Smooth muscle cell (in vitro differentiated cells): ENCODE results near the gene BTNL8. TPM values are rescaled to one million over a fixed set of nuclear protein-coding genes. Genes with fewer than 3 reads are reported as not detected.

ENCODE experiments used
- DNase-seq: peaks from one replicate; lab custom pipeline; 2025; ENCODE audit not compliant: unreplicated experiment; lab: John Stamatoyannopoulos, UW
- H2AFZ ChIP-seq: fragments of 200-600 bp; sonication (generic); 2 replicates; pipeline ENCODE4 v1.6.0; 2016; ENCODE audit warnings: antibody characterized with exemption, low read depth, mild to moderate bottlenecking
- H3F3A ChIP-seq: fragments of 200-600 bp; sonication (generic); 2 replicates; pipeline ENCODE4 v1.6.0; 2017; ENCODE audit warnings: antibody characterized with exemption, low read depth
- H3K27ac ChIP-seq: fragments of 200-600 bp; sonication (generic); 2 replicates; pipeline ENCODE4 v1.5.1; 2016; ENCODE audit warnings: low read depth, mild to moderate bottlenecking
- H3K27me3 ChIP-seq: fragments of 200-600 bp; sonication (generic); 2 replicates; pipeline ENCODE4 v1.6.1; 2016; ENCODE audit warnings: low read depth, mild to moderate bottlenecking
- H3K36me3 ChIP-seq: fragments of 200-600 bp; sonication (generic); 2 replicates; pipeline ENCODE4 v1.5.1; 2016; ENCODE audit warnings: low read depth
- H3K4me1 ChIP-seq: fragments of 200-600 bp; sonication (generic); 2 replicates; pipeline ENCODE4 v1.5.1; 2016; ENCODE audit warnings: low read depth
- H3K4me2 ChIP-seq: fragments of 200-600 bp; sonication (generic); 2 replicates; pipeline ENCODE4 v1.6.0; 2016; ENCODE audit warnings: mild to moderate bottlenecking
- H3K4me3 ChIP-seq: fragments of 200-600 bp; sonication (generic); 2 replicates; pipeline ENCODE4 v1.5.1; 2016; ENCODE audit warnings: mild to moderate bottlenecking
- H3K79me2 ChIP-seq: fragments of 200-600 bp; sonication (generic); 2 replicates; pipeline ENCODE4 v1.6.0; 2016; ENCODE audit warnings: low read depth, mild to moderate bottlenecking
- H3K9ac ChIP-seq: fragments of 200-600 bp; sonication (generic); 2 replicates; pipeline ENCODE4 v1.6.0; 2016; ENCODE audit warnings: low read depth
- H3K9me3 ChIP-seq: fragments of 200-600 bp; sonication (generic); replicated peaks from 2 replicates; pipeline ENCODE4 v1.5.1; 2016; ENCODE audit warnings: low read depth
- H4K20me1 ChIP-seq: fragments of 200-600 bp; sonication (generic); 2 replicates; pipeline ENCODE4 v1.6.0; 2016; ENCODE audit warnings: low read depth
- WGBS: methylation state at CpG from one replicate; pipeline ENCODE4 v1.1.7; 2016; ENCODE audit warnings: low lambda C conversion rate; 5-methylcytosine and 5-hydroxymethylcytosine counted together
- polyA plus RNA-seq: library from polyadenylated mRNA; unstranded; fragments of >200 nt; fragmentation: Nextera tagmentation; extraction: Ambion mirVana; gene quantifications from 2 replicates; pipeline ENCODE4 v1.2.1, GENCODE V29; 2016
- total RNA-seq: library from RNA; depleted of rRNA; stranded (reverse); fragments of >200 nt; gene quantifications from 2 replicates; pipeline ENCODE4 v1.2.3, GENCODE V29; 2014
- TF ChIP-seq, protein P1 (sequence below): fragments of 200-600 bp; sonication (generic); IDR thresholded peaks from 2 replicates; pipeline ENCODE4 v1.5.1; 2017; ENCODE audit warnings: borderline replicate concordance, mild to moderate bottlenecking, antibody characterized with exemption; ENCODE audit not compliant: insufficient read depth, poor library complexity, severe bottlenecking

The BTNL8 gene
- total and polyA plus RNA-seq, 2 experiments from 2014 or later, result not detected

- Histone ChIP-seq H3K36me3 (no peaks in the 10 kb centered on the region), H3K27me3 (no peaks in the 10 kb centered on the region), H4K20me1 (no peaks in the 10 kb centered on the region), H3K4me2 (no peak overlapping the region), H3K4me1 (no peaks in the 10 kb centered on the region), H3K27ac (no peak overlapping the region), H3K9me3 (no peaks in the 10 kb centered on the region), H3K9ac (no peak overlapping the region), H2AFZ (no peak overlapping the region), H3K4me3 (no peak overlapping the region), H3F3A (no peaks in the 10 kb centered on the region), H3K79me2 (no peaks in the 10 kb centered on the region)
- no peak for DNase-seq
- TF ChIP-seq, protein P1, sequence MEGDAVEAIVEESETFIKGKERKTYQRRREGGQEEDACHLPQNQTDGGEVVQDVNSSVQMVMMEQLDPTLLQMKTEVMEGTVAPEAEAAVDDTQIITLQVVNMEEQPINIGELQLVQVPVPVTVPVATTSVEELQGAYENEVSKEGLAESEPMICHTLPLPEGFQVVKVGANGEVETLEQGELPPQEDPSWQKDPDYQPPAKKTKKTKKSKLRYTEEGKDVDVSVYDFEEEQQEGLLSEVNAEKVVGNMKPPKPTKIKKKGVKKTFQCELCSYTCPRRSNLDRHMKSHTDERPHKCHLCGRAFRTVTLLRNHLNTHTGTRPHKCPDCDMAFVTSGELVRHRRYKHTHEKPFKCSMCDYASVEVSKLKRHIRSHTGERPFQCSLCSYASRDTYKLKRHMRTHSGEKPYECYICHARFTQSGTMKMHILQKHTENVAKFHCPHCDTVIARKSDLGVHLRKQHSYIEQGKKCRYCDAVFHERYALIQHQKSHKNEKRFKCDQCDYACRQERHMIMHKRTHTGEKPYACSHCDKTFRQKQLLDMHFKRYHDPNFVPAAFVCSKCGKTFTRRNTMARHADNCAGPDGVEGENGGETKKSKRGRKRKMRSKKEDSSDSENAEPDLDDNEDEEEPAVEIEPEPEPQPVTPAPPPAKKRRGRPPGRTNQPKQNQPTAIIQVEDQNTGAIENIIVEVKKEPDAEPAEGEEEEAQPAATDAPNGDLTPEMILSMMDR, result no peak
These were observed 33.7 kb downstream of the BTNL8 start for GRCh38 chr5:180932660-180933059.

DNA sequence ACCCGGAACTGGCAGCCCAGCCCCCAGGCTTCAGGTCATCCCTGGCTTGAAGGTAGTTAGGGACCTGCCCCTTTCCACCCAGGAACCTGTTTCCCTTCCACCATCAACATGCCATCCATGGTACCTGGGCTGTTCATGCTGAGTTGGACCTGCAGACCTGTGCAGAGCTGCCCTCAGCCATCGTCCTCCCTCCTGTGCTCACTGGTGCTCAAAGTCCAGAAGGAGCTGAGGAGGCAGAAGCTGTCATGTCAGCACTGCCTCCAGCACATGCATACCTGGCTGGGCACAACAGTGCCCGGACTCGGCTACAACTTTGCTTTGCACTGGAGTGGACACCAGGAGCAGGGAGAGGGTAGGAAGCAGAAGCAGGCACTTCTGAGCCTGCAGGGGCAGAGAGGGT lies 36.2 kb downstream of the BTNL8 start:
- no peak for DNase-seq
- no peaks in the 10 kb centered on the region for H3K79me2 ChIP-seq
- no peaks in the 10 kb centered on the region for H4K20me1 ChIP-seq
- H3K4me1 ChIP-seq, result no peaks in the 10 kb centered on the region
- no peak overlapping the region for H3K9ac ChIP-seq
- no peak overlapping the region for H2AFZ ChIP-seq
- H3K36me3 ChIP-seq, result no peaks in the 10 kb centered on the region
- no peaks in the 10 kb centered on the region for H3K27me3 ChIP-seq
- no peak overlapping the region for H3K4me2 ChIP-seq
- no peak overlapping the region for H3K27ac ChIP-seq
- 65% methylated on average over 4 of the region's 4 CpGs for WGBS
- H3K9me3 ChIP-seq, result no peaks in the 10 kb centered on the region
- no peak overlapping the region for H3K4me3 ChIP-seq
- TF ChIP-seq, protein P1, result no peak
- H3F3A ChIP-seq, result no peaks in the 10 kb centered on the region

- no peaks in the 10 kb centered on the region for H3K27me3 ChIP-seq
- H2AFZ ChIP-seq, result no peak overlapping the region
- TF ChIP-seq, protein P1, result no peak
- 81% methylated on average over 6 of the region's 6 CpGs for WGBS
- H3F3A ChIP-seq, result no peaks in the 10 kb centered on the region
- H3K4me2 ChIP-seq, result no peak overlapping the region
- no peaks in the 10 kb centered on the region for H3K4me1 ChIP-seq
- no peak for DNase-seq
- H3K79me2 ChIP-seq, result no peaks in the 10 kb centered on the region
- no peak overlapping the region for H3K9ac ChIP-seq
- H3K9me3 ChIP-seq, result no peaks in the 10 kb centered on the region
- no peak overlapping the region for H3K4me3 ChIP-seq
- no peaks in the 10 kb centered on the region for H4K20me1 ChIP-seq
- H3K36me3 ChIP-seq, result no peaks in the 10 kb centered on the region
- H3K27ac ChIP-seq, result no peak overlapping the region
These were observed 39.3 kb downstream of the BTNL8 start for GRCh38 chr5:180938294-180938693.

GRCh38 chr5:180950291-180950949 lies 51.5 kb downstream of the BTNL8 start:
- TF ChIP-seq, protein P1, result no peak
- Histone ChIP-seq H3F3A (no peaks in the 10 kb centered on the region), H3K27ac (no peak overlapping the region), H3K4me3 (no peak overlapping the region), H3K36me3 (no peaks in the 10 kb centered on the region), H3K9ac (no peak overlapping the region), H4K20me1 (no peaks in the 10 kb centered on the region), H3K79me2 (no peaks in the 10 kb centered on the region), H3K27me3 (no peaks in the 10 kb centered on the region), H3K9me3 (no peaks in the 10 kb centered on the region), H3K4me1 (no peaks in the 10 kb centered on the region), H2AFZ (no peak overlapping the region), H3K4me2 (no peak overlapping the region)
- WGBS, result 77% methylated on average over 6 of the region's 6 CpGs
- DNase-seq, result no peak
